Brain microvascular endothelial cell (primary cell): Measurements from ENCODE around the gene TTC24.

Source experiments
- DNase-seq: peaks from one replicate; pipeline ENCODE4 v3.0.0-alpha.2; 2020
- H3K27ac ChIP-seq: fragments of 250-450 bp; sonication (Bioruptor Pico); 2 replicates; pipeline ENCODE4 v1.5.1; 2020; ENCODE audit warnings: mild to moderate bottlenecking, moderate library complexity
- H3K27me3 ChIP-seq: fragments of 250-450 bp; sonication (Bioruptor Pico); replicated peaks from 2 replicates; pipeline ENCODE4 v1.5.1; 2020; ENCODE audit warnings: mild to moderate bottlenecking
- H3K36me3 ChIP-seq: fragments of 250-450 bp; sonication (Bioruptor Pico); replicated peaks from 2 replicates; pipeline ENCODE4 v1.5.1; 2020; ENCODE audit warnings: mild to moderate bottlenecking
- H3K4me3 ChIP-seq: 2 replicates; pipeline ENCODE4 v1.5.1; 2011; ENCODE audit warnings: low read depth, mild to moderate bottlenecking, control low read depth, low read length, moderate library complexity
- in situ Hi-C: cut with HindIII; loops from 2 replicates; pipeline ENCODE4 v1.10.0; 2017; ENCODE audit warnings: low sequenced_read_pairs, low pct_ligation_motif_present
- TF ChIP-seq, protein P1 (sequence below): IDR thresholded peaks from 2 replicates; pipeline ENCODE4 v1.5.1; 2011; ENCODE audit warnings: low read depth, mild to moderate bottlenecking, moderate library complexity, low read length, control low read depth, inconsistent platforms; ENCODE audit errors: missing control alignments

TTC24 gene

DNA sequence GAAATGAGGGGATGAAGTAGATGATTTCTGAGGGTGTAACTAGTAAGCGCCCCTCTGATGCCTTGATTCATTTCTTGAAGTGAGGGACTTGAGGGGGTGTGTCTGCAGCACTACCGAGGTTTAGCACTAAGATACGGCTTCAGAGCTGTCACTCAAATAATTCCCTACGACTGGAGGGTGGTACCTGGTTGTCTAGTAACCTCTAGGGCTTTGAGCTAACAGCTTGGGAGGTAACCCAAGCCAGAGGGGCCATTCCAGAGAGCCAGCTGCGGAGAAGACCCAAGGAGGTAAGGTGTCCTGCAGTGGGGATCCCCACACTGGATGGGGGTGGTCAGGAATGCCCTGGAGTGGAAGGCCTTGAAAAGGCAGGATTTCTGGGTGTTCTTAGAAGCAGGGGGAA lies at the start of gene TTC24:
Gene TTC24 (plus strand): TSS at position 252 of the 400 bp plus-strand sequence. CDS start 1,642 bp downstream, outside the sequence.
- Histone ChIP-seq H3K27ac (no peak within 1 kb of the TSS), H3K36me3 (no peaks in the 10 kb centered on the region), H3K4me3 (no peak within 1 kb of the TSS), H3K27me3 (no peaks in the 10 kb centered on the region)
- in situ Hi-C loops = loop anchor here (10.0 kb wide), 1 partner anchor 55 kb away; no protein-coding TSS in a partner anchor
- TF ChIP-seq, protein P1, sequence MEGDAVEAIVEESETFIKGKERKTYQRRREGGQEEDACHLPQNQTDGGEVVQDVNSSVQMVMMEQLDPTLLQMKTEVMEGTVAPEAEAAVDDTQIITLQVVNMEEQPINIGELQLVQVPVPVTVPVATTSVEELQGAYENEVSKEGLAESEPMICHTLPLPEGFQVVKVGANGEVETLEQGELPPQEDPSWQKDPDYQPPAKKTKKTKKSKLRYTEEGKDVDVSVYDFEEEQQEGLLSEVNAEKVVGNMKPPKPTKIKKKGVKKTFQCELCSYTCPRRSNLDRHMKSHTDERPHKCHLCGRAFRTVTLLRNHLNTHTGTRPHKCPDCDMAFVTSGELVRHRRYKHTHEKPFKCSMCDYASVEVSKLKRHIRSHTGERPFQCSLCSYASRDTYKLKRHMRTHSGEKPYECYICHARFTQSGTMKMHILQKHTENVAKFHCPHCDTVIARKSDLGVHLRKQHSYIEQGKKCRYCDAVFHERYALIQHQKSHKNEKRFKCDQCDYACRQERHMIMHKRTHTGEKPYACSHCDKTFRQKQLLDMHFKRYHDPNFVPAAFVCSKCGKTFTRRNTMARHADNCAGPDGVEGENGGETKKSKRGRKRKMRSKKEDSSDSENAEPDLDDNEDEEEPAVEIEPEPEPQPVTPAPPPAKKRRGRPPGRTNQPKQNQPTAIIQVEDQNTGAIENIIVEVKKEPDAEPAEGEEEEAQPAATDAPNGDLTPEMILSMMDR = no peak
- DNase-seq = no peak

DNA sequence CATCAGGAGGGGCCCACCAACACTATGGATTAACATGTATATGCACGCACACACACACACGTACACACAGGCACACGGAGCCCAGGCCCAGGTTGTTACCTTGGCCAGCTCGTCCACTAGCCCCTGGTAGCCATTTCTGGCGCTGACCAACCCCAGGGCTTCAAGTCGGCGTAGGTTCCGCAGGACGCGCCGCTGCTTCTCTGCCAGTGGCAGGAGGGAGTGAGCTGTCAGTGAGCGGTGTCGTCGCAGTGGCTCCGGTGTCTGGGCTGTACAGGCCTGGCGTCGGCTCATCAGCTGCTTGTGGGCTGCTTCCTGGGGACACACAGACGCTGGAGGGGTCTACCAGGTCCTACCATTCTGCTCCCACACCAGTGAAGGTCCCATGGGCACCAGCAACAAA lies 49.5 kb upstream of the TTC24 start:
- H3K27me3 ChIP-seq = no peaks in the 10 kb centered on the region
- H3K4me3 ChIP-seq = no peak overlapping the region
- no peak overlapping the region for H3K27ac ChIP-seq
- H3K36me3 ChIP-seq = no peaks in the 10 kb centered on the region
- DNase-seq = no peak
- TF ChIP-seq, protein P1 = no peak
- in situ Hi-C loops = no loop called here

DNA sequence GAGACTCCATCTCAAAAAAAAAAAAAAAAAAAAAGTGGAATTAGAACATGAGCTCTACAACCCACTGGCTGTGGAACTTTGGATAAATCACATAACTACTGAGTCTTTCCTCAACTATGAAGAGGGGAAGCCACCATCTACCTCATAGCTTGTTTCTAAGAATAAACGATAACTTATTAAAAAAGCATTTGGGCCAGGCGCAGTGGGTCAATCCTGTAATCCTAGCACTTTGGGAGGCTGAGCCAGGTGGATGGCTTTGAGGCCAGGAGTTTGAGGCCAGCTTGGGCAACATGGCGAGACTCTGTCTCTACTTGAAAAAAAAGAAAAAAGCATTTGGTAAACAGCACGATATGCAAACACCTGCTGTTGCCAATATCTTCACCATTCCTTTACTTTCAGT lies 47.1 kb upstream of the TTC24 start:
- H3K4me3 ChIP-seq = no peak overlapping the region
- in situ Hi-C loops = no loop called here
- no peak overlapping the region for H3K27ac ChIP-seq
- TF ChIP-seq, protein P1 = no peak
- no peak for DNase-seq
- H3K36me3 ChIP-seq = no peaks in the 10 kb centered on the region
- no peaks in the 10 kb centered on the region for H3K27me3 ChIP-seq

DNA sequence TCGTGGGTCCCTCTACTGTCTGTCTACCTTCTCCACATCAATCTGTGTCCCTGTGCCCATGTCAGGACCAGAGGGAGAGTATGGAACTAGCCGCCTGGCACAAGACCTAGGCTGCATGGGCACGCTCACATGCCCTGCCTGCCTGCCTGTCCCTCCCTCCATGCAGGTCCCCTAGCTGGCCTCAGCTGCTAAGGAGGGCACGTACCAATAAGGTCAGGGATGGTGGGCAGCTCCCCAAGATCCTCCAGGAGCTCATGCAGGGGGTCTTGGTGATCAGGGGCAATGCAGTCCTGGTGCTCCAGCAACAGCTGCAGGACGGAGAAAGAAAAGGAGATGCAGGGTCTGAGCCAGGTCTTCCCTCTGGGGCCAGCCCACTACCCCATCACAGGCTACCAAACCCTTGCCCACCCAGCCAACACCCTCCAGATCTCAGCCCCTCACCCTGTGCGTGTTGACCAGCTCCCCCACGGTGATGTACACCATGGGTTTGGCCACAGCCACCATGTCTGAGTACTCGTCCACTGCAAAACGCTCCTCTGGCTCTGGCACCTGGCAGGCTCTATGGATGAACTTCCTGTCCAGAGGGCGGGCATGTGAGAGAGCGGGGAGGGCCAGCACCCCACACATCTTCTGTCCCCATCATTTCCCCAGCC lies 45.8 kb upstream of the TTC24 start:
- H3K36me3 ChIP-seq = no peaks in the 10 kb centered on the region

DNA sequence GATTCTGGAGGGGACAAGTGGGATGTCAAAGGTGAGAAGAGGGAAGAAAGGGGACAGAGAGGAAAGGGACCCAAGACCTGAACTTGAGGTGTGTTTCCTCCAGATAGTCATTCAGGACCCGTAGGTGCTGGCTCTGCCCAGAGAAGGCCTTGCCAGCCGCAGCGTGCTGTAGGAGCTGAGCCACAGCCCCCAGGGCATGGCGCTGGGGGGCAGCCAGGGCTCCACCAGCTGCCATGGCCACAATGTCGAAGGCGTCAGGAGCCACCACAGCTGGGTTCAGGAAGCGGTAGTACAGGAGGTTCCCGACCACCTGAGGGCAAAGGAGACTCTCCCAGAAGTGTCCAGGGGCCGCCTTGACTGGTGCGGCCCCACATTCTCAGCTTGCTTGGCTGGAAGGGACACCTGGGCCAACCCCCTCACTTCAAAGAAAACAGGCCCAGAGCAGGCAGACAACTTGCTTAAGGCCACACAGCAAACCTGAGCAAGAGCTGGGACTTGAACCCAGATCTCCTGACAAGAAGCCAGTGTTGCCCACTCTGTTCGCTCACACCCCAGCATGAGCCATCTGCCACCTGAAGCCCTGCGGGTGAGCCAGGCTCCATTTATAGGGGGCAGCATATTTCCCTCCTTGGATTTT lies 45.0 kb upstream of the TTC24 start:
- H3K4me3 ChIP-seq = no peak overlapping the region
- H3K27ac ChIP-seq = no peak overlapping the region
- in situ Hi-C loops = no loop called here
- no peaks in the 10 kb centered on the region for H3K36me3 ChIP-seq
- DNase-seq = no peak
- TF ChIP-seq, protein P1 = no peak
- H3K27me3 ChIP-seq = no peaks in the 10 kb centered on the region

More for the DNA sequence above, 45.8 kb upstream of the TTC24 start:
- Histone ChIP-seq H3K4me3 (no peak overlapping the region), H3K27ac (no peak overlapping the region), H3K27me3 (no peaks in the 10 kb centered on the region)
- TF ChIP-seq, protein P1 = no peak
- DNase-seq = no peak
- in situ Hi-C loops = no loop called here
